Measurements from ENCODE around the gene TNS3.

TNS3 gene

DNA sequence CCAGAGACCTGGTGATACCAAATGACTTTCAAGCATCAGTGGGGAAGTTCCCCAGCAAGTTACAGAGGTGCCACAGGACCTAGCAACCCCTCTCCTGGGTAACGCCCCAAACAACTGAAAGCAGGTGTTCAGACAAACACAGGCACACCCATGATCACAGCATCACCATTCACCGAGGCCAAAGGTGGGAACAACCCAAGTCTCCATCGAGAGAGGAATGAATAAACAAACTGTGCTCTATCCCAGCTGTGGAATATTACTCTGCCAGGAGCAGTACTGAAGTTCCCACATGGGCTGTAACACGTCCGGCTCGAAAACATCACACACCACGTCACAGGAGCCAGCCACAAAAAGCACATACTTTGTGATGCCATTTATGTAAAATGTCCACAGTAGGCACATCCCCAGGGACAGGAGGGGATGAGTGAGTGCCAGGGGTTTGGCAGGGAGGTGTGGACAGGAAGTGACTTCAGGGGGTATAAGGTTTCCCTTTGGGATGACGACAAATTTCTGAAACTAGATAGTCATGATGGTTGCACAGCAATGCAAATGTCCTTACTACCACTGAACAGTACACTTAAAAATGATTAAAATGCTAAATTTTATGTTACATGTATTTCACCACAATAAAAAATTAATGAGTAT lies 222.8 kb downstream of the TNS3 start:
- no peaks in the 10 kb centered on the region for H3K9me3 ChIP-seq (ENCODE audit: severe bottlenecking)
- no peak overlapping the region for H3K27ac ChIP-seq
- H3K36me3 ChIP-seq = no peaks in the 10 kb centered on the region
- DNase-seq = no peak
- no peaks in the 10 kb centered on the region for H3K27me3 ChIP-seq (ENCODE audit: insufficient read depth, low read depth, severe bottlenecking)
- no peak overlapping the region for H3K4me3 ChIP-seq (ENCODE audit: low read depth, low read length)
- TF ChIP-seq, protein P1, sequence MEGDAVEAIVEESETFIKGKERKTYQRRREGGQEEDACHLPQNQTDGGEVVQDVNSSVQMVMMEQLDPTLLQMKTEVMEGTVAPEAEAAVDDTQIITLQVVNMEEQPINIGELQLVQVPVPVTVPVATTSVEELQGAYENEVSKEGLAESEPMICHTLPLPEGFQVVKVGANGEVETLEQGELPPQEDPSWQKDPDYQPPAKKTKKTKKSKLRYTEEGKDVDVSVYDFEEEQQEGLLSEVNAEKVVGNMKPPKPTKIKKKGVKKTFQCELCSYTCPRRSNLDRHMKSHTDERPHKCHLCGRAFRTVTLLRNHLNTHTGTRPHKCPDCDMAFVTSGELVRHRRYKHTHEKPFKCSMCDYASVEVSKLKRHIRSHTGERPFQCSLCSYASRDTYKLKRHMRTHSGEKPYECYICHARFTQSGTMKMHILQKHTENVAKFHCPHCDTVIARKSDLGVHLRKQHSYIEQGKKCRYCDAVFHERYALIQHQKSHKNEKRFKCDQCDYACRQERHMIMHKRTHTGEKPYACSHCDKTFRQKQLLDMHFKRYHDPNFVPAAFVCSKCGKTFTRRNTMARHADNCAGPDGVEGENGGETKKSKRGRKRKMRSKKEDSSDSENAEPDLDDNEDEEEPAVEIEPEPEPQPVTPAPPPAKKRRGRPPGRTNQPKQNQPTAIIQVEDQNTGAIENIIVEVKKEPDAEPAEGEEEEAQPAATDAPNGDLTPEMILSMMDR (IDR thresholded peaks at IDR 0.05; ENCODE audit: low read depth, low read length) = no peak

DNA sequence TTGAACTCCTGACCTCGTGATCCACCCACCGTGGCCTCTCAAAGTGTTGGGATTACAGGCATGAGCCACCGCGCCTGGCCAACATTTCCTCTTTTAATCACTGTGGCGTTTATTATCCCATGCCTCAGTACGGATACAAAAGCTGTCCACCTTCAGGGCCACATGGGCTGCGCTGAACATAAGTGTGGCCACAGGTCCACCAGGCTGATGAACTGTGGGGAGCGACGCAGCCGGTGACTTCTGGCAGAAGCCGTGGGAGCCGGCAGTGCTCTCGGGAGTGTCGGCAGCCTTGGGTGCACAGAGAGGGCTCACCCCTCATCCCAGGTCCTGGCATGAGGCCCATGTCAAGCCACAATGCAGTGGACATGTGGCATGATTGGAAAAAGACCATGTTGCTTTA lies 223.6 kb downstream of the TNS3 start:
- no peaks in the 10 kb centered on the region for H3K9me3 ChIP-seq (ENCODE audit: severe bottlenecking)
- TF ChIP-seq, protein P1 (IDR thresholded peaks at IDR 0.05; ENCODE audit: low read depth, low read length) = no peak
- no peaks in the 10 kb centered on the region for H3K36me3 ChIP-seq
- no peak for DNase-seq
- no peak overlapping the region for H3K27ac ChIP-seq
- no peaks in the 10 kb centered on the region for H3K27me3 ChIP-seq (ENCODE audit: insufficient read depth, low read depth, severe bottlenecking)
- H3K4me3 ChIP-seq (ENCODE audit: low read depth, low read length) = no peak overlapping the region

DNA sequence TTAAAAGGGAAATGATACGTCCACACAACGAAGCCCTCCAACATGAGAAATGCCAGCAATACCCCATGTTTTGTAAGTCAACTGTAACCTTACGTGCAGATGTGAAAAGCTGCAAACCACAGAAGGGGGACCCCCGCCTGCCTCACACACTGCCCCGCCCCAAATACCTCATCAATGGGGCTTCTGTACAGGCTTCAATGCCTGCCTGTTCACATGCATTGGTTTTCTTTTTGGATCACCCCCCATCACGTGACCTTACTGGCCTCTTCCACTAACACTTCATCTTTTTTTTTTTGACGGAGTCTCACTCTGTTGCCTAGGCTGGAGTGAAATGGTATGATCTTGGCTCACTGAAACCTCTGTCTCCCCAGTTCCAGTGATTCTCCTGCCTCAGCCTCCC lies 224.0 kb downstream of the TNS3 start:
- no peak for DNase-seq
- Histone ChIP-seq H3K9me3 (ENCODE audit: severe bottlenecking) (no peaks in the 10 kb centered on the region), H3K27ac (no peak overlapping the region), H3K27me3 (ENCODE audit: insufficient read depth, low read depth, severe bottlenecking) (no peaks in the 10 kb centered on the region), H3K4me3 (ENCODE audit: low read depth, low read length) (no peak overlapping the region), H3K36me3 (no peaks in the 10 kb centered on the region)
- TF ChIP-seq, protein P1 (IDR thresholded peaks at IDR 0.05; ENCODE audit: low read depth, low read length) = no peak

DNA sequence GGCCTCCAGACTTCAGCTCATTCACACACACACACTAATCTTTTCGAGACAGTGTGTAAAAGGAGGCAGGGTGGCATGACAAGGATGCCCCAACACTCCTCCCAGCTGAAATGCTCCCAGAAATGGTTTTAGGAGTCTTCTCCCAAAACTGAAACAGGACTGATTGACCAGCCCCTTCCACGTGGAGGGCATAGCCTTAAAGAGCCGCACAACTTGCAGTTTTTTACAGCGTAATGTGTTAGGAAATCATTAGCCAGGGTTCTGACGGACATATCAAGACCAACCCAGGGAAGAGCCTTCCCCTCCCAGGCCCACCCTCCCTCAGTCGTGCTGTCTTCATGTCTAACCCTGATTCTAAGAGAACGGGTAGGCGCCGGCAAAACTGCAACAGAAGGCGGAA lies 224.6 kb downstream of the TNS3 start:
- TF ChIP-seq, protein P1 (IDR thresholded peaks at IDR 0.05; ENCODE audit: low read depth, low read length) = no peak
- no peaks in the 10 kb centered on the region for H3K36me3 ChIP-seq
- no peaks in the 10 kb centered on the region for H3K9me3 ChIP-seq (ENCODE audit: severe bottlenecking)
- H3K27me3 ChIP-seq (ENCODE audit: insufficient read depth, low read depth, severe bottlenecking) = no peaks in the 10 kb centered on the region
- DNase-seq = no peak
- no peak overlapping the region for H3K4me3 ChIP-seq (ENCODE audit: low read depth, low read length)
- H3K27ac ChIP-seq = no peak overlapping the region

DNA sequence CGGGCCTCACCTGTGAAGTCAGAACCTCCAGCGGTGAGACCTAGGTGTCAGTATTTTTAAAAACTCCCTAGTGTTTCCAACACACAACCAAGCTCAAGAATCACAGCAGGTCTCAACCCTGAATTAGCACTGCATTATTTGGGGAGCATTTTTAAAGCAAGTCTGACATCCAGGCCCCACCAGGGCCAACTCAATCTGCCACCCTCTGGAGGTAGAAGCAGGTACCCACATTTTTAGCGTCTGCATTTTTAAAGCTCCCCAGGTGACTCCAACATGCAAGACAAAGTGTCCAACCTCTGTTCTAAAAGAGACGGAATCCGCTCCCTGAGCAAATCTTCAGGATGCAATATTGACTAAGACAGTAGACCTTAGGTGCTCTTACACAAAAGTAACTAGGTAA lies 225.7 kb downstream of the TNS3 start:
- H3K4me3 ChIP-seq (ENCODE audit: low read depth, low read length) = no peak overlapping the region
- no peak overlapping the region for H3K27ac ChIP-seq
- no peaks in the 10 kb centered on the region for H3K9me3 ChIP-seq (ENCODE audit: severe bottlenecking)
- DNase-seq = no peak
- H3K27me3 ChIP-seq (ENCODE audit: insufficient read depth, low read depth, severe bottlenecking) = no peaks in the 10 kb centered on the region
- H3K36me3 ChIP-seq = no peaks in the 10 kb centered on the region
- TF ChIP-seq, protein P1 (IDR thresholded peaks at IDR 0.05; ENCODE audit: low read depth, low read length) = no peak

DNA sequence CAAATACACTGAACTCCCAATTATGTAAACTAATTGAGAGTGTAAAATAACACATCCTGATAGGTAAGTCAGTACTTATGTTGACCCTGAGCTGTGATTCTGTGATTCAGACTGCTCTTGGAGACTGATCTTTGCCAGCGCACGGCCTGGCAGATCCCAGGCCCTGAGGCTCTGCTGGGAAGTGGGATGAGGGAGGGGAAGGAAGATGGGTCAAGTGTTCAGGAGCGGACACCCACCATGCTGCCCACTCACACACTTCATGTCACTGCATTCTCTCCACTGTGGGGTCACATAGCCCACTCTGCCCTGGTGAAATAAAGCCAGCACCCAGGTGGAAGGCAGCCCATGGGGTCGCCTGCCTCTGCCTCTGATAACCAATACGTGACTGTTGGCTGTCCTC lies 226.2 kb downstream of the TNS3 start:
- TF ChIP-seq, protein P1 (IDR thresholded peaks at IDR 0.05; ENCODE audit: low read depth, low read length) = no peak
- Histone ChIP-seq H3K36me3 (no peaks in the 10 kb centered on the region), H3K27me3 (ENCODE audit: insufficient read depth, low read depth, severe bottlenecking) (no peaks in the 10 kb centered on the region), H3K27ac (no peak overlapping the region), H3K4me3 (ENCODE audit: low read depth, low read length) (no peak overlapping the region), H3K9me3 (ENCODE audit: severe bottlenecking) (no peaks in the 10 kb centered on the region)
- DNase-seq = no peak
